SKM-1 (cell line): ENCODE results near the gene BHLHE41.

Experiments
- DNase-seq: peaks from one replicate; lab custom pipeline; 2025; ENCODE audit not compliant: unreplicated experiment; lab: John Stamatoyannopoulos, UW

BHLHE41 gene

DNA sequence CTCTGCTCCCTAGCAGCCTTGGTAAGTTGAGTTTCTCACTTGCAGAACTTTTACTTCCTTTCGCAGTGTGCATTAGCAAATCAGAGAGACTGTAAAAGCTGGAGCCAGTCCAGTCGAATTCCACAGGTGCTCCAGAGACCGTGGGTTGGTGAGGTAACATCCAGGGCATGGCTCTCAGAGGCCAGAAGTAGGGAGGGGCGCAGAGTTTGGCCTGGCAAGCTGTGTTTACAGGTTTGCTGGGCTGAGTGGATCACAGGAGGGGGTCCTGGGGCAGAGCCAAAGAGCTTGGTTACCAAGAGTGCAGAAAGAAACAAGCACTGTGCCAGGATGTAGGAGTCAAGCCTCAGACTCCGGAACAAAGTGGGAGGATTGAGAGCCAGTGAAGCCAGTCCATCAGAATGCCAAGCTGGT is 10.2 kb upstream of the BHLHE41 start:
- no peak for DNase-seq

DNA sequence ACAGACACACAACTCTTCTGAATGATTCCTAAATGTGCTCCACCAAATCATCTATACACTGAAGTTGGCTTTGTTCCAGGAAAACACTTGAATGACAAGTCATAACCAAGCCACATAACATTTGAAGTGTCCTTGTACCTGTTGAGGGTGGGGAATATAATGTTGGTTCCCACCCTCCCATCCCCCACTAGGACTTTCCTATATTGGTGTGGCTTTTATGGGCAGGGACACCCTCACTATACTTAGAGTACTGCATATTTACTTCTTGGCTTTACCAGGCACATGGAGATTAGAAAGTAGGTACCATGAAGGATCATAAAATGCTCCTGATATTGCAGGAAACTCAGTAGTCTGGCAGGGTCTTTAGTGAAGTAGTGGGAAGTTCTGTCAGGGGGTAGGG is 9.7 kb upstream of the BHLHE41 start:
- no peak for DNase-seq

DNA sequence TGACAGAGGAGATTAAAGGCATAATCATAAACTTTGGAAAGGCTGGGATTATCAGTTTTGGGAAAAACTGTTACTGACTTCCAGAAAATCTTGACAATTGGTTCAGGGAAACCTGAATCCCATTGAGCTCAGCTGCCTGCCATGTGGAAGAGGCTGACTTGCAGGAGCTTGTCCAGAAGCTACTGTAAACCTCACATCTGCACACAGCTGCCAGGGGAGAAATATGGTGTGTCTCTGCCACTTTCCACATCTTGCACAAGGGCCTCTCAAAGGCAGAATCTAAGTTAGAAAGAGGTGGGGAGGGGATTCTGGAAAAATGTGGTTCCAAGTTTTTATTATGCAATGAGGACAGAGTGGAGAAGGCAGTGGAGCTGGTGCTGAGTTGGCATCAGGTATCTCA is 8.7 kb upstream of the BHLHE41 start:
- no peak for DNase-seq

DNA sequence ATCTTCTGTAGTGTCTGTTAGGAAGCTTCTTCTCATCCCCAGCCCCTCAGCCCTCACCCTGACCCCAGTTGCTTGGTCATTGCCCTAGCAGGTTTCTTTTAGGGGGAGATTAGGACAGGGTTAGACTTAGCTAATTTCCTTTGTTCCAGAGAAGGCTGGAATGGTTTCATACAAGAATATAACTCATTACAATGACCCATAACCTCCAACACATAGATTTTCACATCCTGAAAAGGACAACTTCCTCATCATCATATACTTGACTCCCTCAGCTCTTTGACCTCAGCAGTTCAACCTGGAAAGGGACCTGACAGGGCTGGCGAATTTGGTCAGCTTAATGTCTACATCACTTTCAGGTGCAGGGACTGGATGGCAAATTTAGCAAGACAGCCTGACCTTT is 8.0 kb upstream of the BHLHE41 start:
- DNase-seq: no peak

DNA sequence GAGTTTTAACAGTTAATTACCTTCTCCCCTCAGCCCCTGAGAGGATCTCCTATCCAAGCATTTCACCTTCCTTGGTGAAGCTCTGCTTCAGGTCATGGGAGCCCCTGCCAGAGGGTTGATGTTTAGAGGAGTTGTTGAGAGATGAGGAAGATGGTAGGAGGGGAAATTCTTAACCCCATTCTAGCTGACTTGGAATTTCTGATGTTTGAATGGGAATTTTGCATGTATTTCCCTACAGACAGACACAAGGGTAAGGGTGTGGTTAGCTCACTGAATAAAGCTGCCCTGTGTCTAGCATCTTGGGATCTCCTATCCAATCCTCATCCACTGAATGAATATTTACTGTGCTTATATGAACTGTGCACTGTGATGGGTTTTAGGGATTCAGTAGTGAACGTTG is 7.1 kb upstream of the BHLHE41 start:
- no peak for DNase-seq

DNA sequence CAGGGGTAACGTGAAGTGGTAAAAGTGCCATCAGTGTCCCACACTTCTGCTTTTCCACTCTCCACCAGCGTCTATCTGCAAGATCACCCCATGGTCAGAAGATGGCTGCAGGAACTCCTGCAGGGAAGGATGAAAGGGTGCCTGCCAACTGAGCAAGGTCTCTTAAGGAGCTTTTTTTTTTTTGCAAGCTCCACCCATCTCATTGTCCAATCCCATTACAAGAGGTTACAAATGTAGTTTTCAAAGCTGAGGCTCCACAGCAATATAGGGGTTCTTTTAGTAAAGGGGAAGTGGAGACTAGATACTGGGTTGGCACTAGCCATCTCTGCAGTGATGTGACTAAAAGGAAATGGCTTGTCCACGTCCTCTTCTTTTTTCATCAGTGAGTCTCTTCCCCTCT is 5.9 kb upstream of the BHLHE41 start:
- no peak for DNase-seq

DNA sequence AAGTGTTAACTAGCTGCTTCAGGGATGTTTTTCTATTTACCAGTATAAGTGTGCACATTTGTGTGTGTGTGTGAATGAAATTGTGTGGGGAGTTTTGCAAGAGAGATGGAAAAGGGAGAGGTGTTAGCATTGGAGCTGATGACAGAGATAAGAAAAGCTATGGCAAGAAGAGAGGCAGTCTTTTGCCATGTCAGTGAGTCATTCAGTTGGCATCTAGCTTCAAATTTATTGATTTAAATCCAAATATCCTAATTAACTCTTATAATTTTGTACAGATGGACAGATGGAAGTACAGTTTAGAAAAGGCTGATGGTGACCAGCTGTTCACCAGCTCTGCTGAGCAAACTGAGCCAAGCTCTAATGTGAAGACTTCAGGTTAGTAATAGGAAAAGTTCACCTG is 3.3 kb upstream of the BHLHE41 start:
- DNase-seq: no peak

DNA sequence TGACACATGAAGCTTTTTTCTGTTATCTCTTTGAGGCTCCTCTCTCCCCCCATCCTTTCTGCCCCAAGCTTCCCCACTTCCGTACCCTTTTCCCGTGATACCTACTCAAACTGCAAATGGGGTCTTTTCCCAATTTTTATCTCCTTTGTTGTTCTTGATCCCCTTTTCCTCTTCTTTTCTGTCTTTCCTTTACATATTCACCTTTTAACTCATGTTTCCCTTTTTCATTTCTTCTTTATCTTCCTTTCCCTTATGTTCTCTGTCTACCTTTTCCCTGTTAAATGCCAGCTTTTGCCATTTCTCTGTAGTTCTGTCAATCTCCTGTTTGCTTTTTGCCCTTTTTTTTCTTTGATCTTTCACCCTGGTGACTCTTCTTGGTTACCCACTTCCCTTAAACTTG is 2.6 kb upstream of the BHLHE41 start:
- DNase-seq: no peak

DNA sequence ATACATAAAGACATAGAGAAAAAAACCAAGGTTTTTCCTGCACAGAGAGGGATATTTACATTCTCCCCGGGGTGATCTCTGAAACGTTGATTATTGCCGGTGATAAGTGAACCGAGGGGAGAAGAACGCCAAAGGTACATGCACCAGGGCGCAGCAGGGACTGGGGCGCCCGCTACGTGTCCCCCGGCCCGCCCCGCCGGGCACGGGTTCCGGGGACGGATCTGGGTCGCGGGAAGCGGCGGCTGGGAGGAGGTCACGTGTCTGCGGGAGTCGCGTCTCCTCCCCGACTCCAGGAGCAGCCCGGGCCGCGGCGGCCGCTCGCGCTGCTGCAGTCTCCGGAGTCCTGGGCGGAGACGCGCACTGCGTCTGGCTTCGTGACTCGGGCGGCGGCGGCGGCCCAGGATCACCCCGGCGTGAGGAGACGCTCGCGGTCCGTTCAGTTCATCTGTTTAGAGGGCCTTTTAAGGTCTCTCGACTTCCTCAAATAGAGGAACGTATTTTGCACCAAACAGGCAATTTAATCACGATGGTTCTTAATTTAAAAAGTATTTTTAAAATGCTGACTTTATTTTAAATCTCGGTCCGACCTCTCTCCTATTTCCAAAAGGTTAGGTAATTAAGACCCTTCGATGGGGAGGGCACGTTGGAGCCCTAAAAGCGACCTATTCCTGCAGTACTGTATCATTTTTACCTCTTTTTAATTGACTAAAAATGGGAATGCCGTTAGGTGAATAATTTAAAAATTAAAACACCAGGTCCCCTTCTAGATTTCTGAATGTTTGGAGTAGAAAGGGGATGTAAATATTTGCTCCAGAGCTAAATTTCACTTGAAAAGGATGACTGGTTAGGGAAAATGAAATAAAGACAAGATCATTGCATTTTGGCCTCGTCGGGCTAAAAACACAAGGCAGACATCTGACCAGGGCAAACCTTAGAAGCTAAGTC is 1.8 kb upstream of the BHLHE41 start:
- DNase-seq: no peak

DNA sequence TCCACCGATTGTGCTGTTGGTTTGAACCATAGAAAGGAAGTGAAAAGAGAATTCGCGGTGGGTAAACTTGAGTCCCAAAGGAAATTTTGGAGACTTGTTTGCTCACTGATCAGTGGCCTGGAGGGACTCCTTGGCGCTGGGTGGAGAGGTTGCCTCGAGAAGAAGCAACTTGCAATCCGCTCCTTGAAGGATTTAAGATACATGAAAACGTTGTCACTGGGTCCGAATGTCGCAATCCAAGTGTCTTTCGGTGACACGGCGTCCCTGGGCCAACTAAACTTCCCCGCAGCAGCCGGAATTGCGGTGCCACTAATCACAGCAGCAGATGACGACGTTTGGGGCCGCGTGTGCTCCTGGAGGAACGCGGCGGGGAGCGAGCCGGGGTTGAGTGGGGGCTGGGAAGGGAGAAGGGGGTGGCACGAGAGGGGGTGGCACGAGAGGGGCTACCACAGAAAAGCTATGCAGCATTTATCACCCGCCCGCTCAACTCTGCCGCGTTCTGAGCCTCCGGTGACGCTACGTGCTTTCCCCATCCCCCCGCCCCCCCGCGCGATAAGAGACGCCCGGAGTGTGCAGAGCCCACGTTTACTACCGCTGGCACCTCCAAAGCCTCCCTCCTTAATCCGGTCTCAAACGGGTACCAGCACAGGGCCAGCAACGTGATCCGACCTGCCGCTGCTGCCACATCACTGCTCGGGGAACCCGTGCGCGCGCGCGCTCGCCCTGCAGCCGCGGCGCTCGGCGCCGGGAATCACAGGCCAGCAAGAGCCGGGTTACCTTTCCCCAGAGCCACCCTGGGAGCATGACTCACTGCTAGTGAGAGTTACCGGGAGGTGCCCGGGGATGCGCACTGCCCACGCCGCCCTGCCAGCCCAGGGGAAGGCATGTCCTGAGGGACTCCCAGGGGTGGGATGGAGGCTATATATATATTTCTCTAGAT is 833 bp upstream of the BHLHE41 start:
- no peak for DNase-seq

DNA sequence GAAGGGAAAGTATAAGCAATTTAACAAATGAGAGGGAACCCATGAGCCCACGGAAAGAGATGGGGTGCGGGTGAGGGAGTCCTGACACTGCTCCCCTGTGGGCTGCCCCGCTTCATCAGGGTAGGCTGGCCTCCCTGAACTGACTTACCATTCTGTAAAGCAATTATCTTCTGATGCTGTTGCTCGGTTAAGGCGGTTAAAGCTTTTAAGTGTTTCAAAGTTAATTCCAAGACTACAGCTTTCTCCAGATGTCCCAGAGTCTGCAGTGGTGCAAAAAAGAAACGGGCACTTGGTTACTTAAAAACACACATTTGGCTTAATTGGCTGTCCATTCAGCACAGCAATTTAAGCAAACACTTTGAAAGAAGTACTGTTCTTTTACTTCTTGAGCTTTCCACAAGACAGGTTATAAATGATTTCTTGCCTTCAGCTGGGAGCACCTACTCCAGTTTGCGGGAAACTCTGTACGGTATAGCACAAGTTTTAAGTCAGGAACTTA is 1.3 kb downstream of the BHLHE41 start:
- DNase-seq: no peak

DNA sequence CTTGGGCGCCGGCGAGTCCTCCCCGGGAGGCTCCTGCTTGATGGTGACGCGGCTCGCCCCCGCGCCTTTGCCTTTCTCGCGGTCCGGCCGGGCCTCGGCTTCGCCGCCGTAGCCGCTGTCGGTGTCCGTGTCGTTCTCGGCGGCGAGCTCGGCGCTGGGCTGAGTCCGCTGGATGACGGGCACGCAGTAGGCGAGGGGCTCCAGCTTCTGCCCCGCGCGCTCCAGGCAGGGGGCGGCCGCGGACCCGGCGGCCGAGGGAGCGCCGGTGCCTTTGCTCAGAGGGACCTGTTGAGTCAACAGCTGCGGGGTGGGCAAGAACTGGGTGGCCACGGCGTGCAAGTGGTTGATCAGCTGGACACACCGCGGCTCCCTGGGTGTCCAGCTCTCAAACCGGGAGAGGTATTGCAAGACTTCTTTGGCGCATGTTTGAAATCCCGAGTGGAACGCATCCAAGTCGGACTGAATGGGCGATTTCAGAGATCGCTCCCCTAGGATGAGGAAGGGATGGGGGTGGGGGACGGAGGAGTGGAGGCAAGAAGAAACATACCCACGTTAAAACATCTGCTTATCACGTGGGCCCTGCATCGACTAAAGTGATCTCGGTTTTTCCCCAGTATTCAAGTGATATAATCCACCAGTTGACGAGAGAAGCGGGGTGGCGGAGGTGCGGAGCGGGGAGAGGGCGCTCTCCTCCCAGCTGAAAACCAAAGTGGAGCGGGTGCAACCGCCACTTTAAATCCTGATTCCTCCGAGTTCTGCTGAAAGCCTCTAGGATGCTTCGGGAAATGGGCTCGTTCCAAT is 2.0 kb downstream of the BHLHE41 start:
- DNase-seq: no peak

DNA sequence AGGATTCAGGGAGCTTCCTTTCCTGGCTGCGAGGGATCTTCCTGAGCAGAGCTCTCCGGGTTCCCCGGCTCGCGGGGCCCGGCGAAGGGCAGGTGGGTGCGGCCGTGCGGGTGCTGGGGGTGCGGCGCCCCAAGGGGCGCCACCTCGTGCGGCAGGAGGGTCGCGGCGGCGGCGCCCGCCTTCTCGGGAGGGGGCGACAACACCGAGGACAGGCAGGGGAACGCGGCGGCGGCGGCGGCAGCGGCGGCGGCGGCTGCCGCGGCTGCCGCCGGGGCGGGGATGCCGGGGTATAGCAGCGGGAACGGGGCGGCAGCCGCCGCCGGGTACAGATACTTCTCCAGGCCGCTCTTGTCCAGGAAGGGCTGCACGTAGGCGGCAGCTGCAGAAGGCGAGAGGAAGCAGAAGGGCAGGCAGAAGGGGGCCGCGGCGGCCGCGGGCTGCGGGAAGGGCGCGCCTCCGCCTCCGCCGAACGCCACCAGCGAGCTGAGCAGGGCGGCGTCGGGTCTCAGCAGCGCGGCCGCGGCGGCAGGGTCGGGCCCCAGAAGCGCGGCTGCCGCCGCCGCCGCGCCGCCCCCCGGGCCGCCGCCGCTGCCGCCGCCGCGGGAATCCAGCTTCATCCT is 2.7 kb downstream of the BHLHE41 start:
- no peak for DNase-seq

DNA sequence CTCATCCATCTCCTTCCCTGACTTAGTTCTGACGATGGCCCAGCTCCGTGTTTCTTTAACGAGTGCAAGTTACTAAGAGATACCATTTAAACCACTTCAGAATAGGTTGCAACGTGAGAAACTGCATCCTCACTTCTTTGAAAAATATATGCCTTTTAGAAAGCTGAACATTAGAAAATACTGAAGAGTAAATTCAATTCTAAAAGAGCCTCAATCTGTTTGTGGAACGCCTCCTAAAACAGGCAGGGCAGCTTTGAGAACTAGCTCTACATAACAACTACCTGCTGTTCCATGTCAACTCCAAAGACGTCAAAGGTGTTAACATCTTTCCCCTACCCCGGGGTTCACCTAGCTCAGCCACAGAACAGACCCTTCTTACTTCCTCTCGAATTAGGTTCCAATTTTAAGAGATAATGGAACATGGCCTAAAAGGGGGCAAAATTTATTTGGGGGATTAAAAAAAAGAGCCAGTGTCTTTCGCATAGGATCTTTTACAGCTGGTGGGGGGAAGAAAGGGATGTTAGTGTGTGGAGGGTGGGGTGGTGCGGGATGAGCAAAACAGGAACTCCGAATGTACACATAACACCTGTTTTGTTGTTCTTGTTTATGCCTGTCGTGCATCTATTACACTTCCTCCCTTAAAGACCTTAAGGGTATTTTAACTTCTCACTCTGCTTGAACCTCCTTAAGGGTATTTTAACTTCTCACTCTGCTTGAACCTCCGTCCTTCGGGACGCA is 3.3 kb downstream of the BHLHE41 start:
- no peak for DNase-seq

DNA sequence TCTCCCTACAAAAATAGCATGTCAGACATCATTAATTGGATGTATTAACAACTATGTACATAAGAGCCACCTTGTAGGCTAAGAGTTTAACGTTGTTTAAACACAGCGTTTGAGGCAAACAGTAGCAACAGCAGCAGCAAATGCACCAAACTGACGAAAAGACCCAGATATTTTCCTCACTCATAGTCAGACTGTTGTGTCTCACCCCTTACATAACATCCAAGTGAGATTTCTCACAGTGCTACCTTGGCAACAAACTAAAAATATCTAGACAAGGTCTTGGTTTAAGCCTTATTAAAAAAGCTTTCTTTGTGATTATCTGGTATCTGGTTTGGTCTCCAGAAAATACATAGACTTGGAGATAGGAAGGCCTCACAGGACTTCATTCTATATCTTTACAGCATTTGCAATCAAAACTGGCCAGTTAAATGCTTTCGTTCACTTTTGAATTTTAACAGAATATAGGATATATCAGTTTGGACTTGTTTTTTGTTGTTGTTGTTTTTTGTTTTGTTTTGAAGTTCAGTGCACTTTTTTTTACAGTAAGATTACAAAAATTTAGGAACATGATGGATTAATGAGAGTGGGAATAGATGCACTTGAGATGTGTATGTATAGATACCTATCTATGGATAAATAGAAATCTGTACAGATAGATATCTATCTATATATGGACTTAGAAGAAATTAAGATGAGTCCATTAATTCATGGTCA is 4.1 kb downstream of the BHLHE41 start:
- DNase-seq: no peak

DNA sequence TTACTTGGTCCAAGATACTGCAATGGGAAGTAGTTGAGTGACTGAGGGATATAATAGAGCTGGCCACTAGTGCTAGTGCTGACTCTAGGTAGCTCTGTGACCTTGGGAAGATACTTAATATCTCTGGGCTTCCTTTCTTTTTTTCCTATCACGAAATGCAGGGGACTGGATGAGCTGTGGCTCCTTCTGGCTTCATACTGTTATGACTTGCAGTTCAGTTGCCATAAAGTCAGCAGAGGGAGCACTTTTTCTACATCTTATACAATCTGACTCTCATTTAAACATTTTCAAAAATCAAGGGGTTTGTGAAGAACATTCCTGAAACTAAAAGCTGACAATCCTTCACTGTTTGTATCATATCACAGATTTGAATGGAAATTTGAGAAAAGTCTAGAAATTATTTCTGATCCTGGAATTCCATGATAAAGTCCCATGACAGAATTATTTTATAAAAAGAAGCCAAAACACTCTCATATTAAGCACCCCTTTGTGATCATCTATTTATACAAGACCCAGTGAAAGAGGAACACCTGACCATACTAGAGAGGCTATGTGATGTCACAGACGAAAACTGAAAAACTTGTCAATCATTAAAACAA is 5.3 kb downstream of the BHLHE41 start:
- no peak for DNase-seq

DNA sequence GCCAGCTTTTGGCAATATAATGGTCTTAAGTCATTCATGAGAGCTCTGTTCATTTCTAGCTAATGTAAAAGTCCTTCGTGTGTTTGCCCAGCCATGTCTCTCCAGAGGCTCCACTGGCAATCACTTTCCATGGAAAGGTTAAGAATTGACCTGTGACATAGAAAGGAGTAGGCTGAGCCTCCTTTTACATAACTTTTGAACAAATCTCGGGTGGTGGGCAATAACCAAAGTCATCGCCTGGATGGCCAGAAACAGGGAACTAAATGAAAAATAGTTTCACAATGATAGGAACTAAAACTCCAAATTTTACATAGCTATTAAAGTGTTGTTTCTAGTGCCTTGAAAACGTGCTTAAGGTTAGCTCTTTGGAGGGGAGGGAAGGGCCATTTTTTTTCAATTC is 6.5 kb downstream of the BHLHE41 start:
- DNase-seq: no peak

DNA sequence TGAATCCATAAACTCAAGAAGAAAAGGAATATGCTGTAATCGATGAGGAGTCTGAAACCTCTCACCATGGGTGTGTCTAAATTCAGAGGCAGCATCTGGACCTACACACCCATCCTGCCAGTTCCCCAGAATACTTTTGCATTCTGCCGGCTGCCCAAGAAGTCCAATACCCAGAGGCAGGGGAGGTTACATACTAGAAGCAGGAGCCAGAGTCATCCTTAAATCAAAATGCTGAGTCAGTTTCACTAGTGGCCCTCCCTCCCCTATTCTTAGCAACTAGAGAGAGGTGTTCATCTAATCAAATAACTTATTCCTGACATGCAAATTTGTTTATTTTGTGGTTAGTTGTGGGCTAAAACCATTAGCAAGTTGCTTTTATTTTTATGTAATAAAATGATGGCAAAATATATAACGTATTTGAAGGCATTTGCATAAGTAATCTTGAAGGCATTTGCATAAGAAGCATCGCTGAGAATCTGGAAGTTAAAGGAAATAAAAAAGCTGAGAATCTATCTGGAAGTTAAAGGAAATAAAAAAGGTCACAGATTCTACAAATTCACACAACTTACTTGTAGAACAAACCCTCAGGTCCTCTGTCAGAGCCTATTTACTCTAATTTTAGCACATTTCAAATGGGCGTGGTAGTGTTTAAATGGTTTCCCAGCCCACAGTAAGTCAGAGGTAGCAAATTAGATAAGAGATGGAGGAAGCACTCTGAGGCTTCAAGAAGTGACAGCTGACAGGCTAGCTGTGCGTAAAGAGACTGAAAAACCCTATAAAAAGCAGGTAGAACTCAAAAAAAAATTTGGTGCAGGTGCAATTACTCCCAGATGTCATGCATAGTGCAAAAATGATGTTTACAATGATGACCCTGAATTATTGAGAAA is 7.8 kb downstream of the BHLHE41 start:
- no peak for DNase-seq
